HUDEP-2 (cell line): ENCODE results near the gene DPP6.
"Not testable (repeated sequence)": the region's sequence is repeated elsewhere in the genome, so short reads cannot be mapped to it uniquely, and the experiment has no call there.

ENCODE experiments used
- DNase-seq, 76 experiments: peaks; one replicate each; lab custom pipeline; 2025; ENCODE audit not compliant: unreplicated experiment in 76 of 76; lab: John Stamatoyannopoulos, UW

DPP6 gene

DNA sequence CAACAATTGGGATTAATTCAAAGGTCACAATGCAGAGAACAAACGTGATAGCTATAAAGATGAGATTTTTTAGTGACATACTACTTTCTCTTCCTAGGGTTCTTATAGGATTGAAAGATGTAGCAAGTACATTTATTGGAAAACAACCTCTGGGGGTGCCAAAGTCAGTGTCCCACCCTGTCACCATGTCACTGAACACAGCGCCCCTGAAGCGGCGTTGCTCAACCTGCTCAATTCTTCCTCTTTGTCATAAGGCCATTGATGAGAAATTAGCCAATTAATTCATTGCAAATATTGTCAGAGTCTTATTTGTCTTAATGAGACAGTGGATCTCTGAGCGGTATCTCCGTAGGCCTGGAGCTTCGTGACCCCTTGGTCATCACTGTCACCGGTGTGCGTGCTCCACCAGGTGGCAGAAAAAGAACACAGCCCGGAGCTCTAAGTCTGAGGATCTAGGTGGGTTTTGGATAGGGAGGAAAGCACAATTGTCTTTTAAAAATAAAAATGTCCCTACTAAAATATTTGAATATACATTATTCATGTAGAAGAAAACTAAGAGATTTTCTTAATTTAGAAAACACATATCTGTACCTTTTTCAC is 588.2 kb downstream of the DPP6 start:
- DNase-seq, result peak in 34 of 76 experiments; percentile 2 to 49 (median 18)

DNA sequence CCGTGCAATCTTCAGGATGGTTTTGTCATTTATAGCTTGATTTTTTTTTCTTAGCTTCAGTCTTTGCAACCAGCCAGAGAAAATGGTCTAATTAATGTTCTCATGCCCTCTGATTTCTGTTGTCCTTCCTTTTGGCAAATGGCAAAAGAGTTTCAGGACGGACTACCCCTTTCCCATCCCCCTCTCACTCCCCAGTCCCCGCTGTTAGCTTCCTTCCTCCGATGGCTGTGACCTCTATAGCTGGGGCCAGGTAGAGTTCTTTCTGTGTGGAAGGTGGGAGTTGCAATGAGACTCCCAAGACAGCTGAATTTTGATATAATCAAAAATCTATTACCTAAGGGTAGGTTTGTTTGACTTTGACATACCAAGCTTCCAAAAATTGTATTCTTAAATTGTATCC is 588.7 kb downstream of the DPP6 start:
- DNase-seq, result no peak

GRCh38 chr7:154644366-154644765 is 592.2 kb downstream of the DPP6 start:
- no peak for DNase-seq

- no peak for DNase-seq
These were observed 594.2 kb downstream of the DPP6 start for GRCh38 chr7:154646126-154647013.

DNA sequence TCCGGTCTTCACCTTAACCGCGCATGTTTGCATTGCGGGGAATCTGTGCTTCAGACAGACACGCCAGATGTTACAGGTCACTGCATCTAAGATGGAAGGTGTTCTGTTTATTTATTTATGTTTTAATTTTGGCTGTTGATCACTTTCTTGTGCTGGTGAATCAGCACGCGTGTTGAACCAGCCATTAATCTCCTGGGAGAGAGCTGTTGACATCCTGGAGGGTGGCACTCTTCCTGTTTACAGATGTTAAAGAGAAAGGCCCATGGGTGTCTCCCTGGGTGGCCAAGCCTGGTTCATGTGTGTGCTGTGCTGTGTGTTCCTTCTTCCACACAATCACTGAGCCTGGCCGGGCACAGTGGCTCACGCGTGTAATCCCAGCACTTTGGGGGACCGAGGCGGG is 595.4 kb downstream of the DPP6 start:
- no peak for DNase-seq

GRCh38 chr7:154649015-154649414 is 596.8 kb downstream of the DPP6 start:
- DNase-seq, result no peak

- no peak for DNase-seq
These were observed 597.2 kb downstream of the DPP6 start for GRCh38 chr7:154649434-154649833.

DNA sequence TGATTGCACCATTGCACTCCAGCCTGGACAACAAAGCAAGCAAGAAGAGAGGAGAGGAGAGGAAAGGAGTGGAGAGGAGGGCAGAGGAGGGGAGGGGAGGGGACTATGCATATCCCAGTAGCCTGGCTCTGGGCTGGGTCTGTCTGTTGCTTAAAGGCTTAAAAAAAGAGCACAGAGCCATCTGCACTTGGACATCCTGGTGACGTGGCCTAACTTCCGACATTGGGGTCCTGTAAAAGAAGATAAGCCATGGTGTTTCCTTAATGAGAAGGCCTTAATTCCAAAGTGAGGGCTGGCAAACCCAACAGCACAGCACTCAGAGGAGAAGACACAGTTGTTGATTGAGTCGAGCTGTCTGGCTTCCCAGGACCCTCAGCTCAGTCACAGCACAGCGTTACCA is 598.1 kb downstream of the DPP6 start:
- DNase-seq, result no peak

GRCh38 chr7:154651501-154651900 is 599.3 kb downstream of the DPP6 start:
- no peak for DNase-seq

DNA sequence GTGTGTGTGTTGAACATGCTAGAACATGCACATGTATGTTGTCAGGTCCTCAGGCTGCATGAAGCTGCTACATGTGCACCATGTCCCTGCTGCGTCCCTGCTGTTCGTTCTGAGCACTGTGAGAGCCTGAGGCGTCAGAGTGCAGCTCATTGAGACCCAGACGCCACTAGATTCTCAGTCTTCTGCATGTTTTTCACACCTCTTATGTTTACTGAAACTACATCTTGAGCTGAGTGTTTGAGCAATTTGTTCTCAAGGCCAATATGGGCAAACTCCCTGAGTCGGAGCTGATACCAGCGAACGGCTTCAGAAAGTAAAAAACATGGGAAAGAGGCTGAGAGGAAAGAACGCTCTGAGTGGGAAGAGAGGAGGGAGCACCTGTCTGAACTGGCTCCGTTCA is 600.4 kb downstream of the DPP6 start:
- no peak for DNase-seq

DNA sequence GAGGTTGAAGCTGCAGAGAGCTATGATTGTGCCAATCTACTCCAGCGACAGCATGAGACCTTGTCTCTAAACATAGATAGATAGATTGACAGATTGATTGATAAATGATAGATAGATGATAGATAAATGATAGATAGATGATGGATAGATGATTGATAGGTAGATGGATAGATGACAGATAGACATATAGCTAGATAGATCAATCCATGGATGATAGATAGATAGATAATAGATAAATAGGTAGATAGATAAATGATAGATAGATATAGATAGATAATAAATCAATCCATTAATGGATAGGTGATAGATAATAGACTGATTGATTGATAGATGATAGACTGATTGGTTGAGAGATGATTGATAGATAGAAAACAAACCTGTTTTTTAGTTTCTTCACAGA is 601.1 kb downstream of the DPP6 start:
- no peak for DNase-seq

- peak in 9 of 76 experiments; percentile 5 to 35 (median 20) for DNase-seq
These were observed 604.4 kb downstream of the DPP6 start for GRCh38 chr7:154656618-154657017.

DNA sequence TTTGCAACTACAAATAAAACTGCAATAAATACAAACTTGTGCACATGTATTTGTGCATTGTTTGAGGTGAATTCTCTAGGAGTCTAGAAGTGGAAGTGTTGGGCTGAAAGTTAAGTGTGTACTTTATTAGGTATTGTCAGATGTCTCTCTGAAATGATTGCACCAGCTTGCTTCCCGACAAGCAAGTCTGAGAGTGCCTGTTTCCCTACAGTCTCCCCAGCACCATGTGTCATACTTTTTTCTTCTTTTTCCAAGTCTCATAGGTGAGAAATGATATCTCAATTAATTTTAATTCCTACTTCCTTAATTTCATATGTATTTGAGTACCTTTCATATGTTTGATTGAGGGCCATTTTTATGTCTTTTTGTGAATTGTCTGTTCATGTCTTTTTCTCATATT is 614.6 kb downstream of the DPP6 start:
- no peak for DNase-seq

DNA sequence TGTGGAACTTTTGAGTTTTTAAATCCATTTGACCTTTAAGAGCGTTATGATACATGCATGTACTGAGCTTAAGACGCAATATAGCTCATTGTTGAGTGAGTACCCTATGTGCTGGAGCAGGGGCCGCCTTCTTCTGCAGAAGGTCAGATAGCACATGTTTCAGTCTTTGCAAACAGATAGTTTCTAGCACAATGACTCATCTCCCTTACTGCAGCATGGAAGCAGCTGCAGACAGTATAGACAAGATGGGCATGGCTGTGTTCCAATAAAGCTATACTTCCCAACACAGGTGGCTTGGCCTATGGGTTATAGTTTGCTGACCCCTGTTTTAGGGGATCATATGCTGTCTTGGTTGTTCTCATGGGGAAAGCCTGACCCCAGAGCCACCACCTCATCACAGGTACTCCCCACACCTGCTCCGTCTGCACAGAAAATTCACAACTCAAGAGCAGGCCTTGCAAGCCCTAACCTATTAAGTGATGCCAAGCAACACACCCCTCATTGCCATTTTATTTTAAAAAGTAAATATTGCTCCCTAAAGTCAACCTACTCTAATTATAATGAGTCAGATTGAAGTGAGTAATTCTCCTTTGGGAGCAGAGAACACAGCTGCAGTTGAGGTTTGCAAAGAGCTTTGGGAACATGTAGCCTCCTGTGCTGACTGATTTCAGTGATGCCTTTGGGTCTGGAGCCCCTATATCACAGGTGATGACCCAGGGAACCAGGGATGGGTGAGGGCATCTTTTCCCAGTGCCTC is 620.6 kb downstream of the DPP6 start:
- DNase-seq, result peak in 59 of 76 experiments; percentile 4 to 83 (median 49)

GRCh38 chr7:154674191-154674590 is 622.0 kb downstream of the DPP6 start:
- no peak for DNase-seq

DNA sequence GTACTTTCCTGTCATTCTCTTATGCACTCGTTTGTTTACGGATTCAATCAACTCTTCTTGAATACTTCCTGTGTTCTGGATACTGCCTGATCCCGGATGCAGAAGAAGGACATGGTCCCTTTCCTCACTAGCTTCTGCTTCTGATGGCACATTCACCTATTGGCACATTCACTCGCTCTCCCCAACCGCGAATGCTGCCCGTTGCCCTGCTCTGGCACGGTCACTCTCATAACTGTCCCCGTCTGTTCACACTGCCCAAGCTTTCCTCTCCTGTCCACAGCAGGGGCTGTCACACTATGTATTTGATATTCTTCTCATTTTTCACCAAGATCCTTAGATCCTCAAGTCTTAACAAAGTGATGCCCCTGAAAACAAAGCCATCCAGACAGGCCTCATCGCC is 623.4 kb downstream of the DPP6 start:
- no peak for DNase-seq

GRCh38 chr7:154676033-154676421 is 623.8 kb downstream of the DPP6 start:
- not testable (repeated sequence) for DNase-seq

GRCh38 chr7:154676422-154677073 is 624.4 kb downstream of the DPP6 start:
- peak in 72 of 76 experiments; percentile 8 to 92 (median 79) for DNase-seq

DNA sequence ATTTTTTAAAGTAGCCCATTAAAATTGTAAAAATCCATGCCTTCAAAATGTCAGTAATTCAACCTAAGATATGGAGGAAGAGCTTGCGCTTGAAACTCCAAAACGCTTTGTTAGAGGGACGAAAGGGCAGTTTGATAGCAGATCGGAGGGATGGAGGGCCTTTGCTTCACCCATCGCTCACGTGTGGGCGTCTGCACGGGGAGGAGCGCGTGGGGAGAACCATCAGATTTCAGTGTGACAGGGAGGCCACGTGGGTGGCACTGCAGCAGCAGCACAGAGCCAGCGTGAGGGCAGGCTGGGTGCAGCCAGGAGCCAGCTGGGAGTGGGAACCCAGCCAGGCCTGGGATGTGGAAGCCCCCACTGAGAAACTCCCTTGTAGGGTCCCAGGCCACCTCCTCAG is 625.3 kb downstream of the DPP6 start:
- DNase-seq, result peak in 17 of 76 experiments; percentile 2 to 56 (median 30)

GRCh38 chr7:154678001-154678550 is 625.9 kb downstream of the DPP6 start:
- not testable (repeated sequence) for DNase-seq
